Spinal cord (tissue), 10 donors: Measurements from ENCODE around the gene PLXNA4. TPM values are rescaled to one million over a fixed set of nuclear protein-coding genes. Genes with fewer than 3 reads are reported as not detected.
"Not testable (repeated sequence)": the region's sequence is repeated elsewhere in the genome, so short reads cannot be mapped to it uniquely, and the experiment has no call there.

ENCODE experiments used
- DNase-seq, 6 donors: peaks; one replicate each; pipeline versions ENCODE4 v3.0.0 to v3.0.0-alpha.2; 2013 to 2015; ENCODE audit warnings: low spot score in 6 of 6, low read depth in 4 of 6
- H3K27ac ChIP-seq: one replicate; pipeline ENCODE4 v1.5.1; 2013; ENCODE audit warnings: low read depth, low read length, control low read depth
- H3K27me3 ChIP-seq: one replicate; pipeline ENCODE4 v1.6.1; 2013; ENCODE audit warnings: low read length; ENCODE audit not compliant: control insufficient read depth, insufficient read depth
- H3K36me3 ChIP-seq: one replicate; pipeline ENCODE4 v1.6.1; 2013; ENCODE audit warnings: low read length; ENCODE audit not compliant: control insufficient read depth, insufficient read depth
- H3K4me1 ChIP-seq: one replicate; pipeline ENCODE4 v1.6.1; 2013; ENCODE audit warnings: low read length; ENCODE audit not compliant: control insufficient read depth, insufficient read depth
- H3K4me3 ChIP-seq: one replicate; pipeline ENCODE4 v1.5.1; 2013; ENCODE audit warnings: low read depth, low read length, control low read depth
- H3K9me3 ChIP-seq: one replicate; pipeline ENCODE4 v1.6.1; 2013; ENCODE audit warnings: low read length; ENCODE audit not compliant: control insufficient read depth, insufficient read depth
- WGBS: methylation state at CpG from one replicate; pipeline ENCODE4 v1.1.5; 2013; ENCODE audit warnings: missing lambda C conversion rate; ENCODE audit not compliant: insufficient coverage; 5-methylcytosine and 5-hydroxymethylcytosine counted together
- polyA plus RNA-seq, 2 donors: library from polyadenylated mRNA; unstranded; fragments of 120-200 nt; gene quantifications; one replicate each; pipeline ENCODE4 v1.2.1, GENCODE V29; 2013; ENCODE audit not compliant: insufficient read length in 2 of 2
- total RNA-seq, 2 donors: library from RNA; depleted of rRNA in 1 of 2; stranded (reverse); fragments of 120-200 nt in 1 of 2; fragments of >200 nt in 1 of 2; gene quantifications; one replicate each; pipeline versions ENCODE4 v1.2.3 to v1.2.4, GENCODE V29; 2013 to 2014
- donor health status: healthy.

Gene PLXNA4
- total and polyA plus RNA-seq, 4 donors: 13.8 to 29.7 (median 23.2) TPM

DNA sequence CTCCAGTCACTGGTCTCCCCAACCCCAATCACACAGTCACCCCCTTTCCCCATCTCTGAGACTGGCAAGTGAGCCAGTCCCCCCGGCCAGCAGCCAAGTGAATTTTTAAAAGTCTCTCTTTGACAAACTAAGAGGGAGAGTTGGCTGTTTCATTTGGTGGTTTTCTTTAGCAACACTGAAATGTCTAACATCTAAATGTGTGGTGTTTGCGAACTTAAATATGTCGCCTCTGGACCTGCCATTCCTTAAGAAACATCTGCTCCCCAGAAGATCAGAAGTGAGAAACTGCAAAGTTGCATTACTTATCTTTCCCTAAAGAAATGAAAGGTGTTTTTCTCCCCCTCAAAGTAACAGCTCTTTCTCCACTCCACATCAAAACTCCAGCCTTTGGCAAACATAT is 34.7 kb upstream of the PLXNA4 start:
- Histone ChIP-seq H3K27ac (no peak overlapping the region), H3K9me3 (no peaks in the 10 kb centered on the region), H3K4me3 (no peak overlapping the region), H3K36me3 (no peaks in the 10 kb centered on the region), H3K27me3 (no peaks in the 10 kb centered on the region), H3K4me1 (peaks cover 20% of the 10 kb centered on the region)
- no peak for DNase-seq
- no CpG with 5 or more reads among the region's 3 CpGs for WGBS

DNA sequence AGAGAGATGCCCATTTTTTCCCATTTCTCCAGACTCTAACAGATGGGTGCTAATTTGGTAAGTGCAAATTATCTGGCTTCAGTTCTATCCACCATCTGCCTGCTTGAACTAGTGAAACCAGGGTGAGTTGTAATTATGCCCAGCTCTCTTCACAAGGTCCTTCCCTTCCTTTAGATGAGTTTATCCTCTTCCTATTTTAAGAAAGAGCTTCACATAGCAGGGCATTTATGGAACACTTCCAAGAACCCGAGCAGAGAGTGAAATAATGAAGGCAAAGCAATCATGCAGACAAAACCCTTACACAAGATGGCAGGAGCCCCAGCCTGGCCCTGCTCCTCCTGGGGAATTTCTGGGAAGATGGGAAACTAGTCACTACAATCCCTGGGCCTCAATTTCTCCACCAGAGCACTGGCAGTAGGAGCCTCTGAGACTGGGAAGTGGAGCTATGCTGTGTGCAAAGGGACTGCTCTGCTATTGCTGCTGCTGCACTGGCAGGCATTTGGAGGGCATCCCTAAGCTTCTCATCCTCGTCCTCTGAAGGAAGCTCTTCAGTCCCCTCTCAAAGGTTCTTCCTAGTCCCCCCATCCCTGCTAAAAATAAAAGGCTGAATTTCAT is 33.7 kb upstream of the PLXNA4 start:
- no peak overlapping the region for H3K4me3 ChIP-seq
- H3K27ac ChIP-seq: no peak overlapping the region
- peak in 3 of 6 donors; percentile 7 to 88 (median 37) for DNase-seq
- 67% methylated on average over 1 of the region's 2 CpGs for whole genome bisulfite sequencing
- no peaks in the 10 kb centered on the region for H3K36me3 ChIP-seq
- H3K27me3 ChIP-seq: no peaks in the 10 kb centered on the region
- H3K4me1 ChIP-seq: peaks cover 13% of the 10 kb centered on the region
- no peaks in the 10 kb centered on the region for H3K9me3 ChIP-seq

DNA sequence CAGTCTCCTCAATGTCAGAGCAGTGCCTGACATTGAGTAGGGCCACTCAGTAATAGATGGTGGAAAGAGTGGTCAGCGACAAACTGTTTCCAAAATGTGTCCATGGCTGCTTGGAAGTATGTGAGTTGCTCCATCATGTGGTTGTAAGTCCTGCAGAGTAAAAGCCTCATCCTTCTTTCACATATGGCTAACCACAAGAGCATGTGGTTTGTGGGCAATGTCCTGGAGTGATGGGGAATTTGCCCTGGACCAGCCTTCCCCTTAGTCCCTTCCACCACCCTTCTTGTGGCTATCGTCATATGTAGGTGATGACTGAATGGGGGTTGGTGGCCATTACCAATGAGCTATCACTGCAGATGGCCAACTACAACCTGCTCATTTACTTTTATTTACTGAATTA is 33.0 kb upstream of the PLXNA4 start:
- H3K27ac ChIP-seq: no peak overlapping the region
- no peaks in the 10 kb centered on the region for H3K27me3 ChIP-seq
- H3K4me1 ChIP-seq: peaks cover 6% of the 10 kb centered on the region
- DNase-seq: no peak
- H3K4me3 ChIP-seq: no peak overlapping the region
- WGBS: no CpG with 5 or more reads among the region's 2 CpGs
- no peaks in the 10 kb centered on the region for H3K9me3 ChIP-seq
- no peaks in the 10 kb centered on the region for H3K36me3 ChIP-seq

DNA sequence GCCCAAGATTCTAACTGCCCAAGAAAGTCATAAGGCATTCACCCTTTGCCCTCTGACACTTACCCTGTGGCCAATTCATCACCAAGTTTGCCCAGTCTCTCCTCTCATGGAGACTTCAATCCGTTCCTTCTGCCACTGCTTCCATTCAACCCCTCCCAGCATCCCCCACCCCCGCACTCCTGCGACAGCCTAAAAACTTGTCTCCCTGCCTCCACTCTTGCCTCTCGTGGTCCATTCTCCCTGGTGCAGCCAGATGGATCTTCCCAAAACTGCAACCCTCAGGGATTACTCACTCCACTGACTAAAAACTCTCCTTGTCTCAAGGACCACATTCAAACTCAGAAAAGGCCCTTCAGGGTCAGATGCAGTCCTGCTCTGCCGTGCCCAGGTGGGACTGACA is 32.3 kb upstream of the PLXNA4 start:
- peaks cover 4% of the 10 kb centered on the region for H3K4me1 ChIP-seq
- 87% methylated on average over 5 of the region's 5 CpGs for WGBS
- no peak for DNase-seq
- no peak overlapping the region for H3K4me3 ChIP-seq
- H3K27me3 ChIP-seq: no peaks in the 10 kb centered on the region
- no peaks in the 10 kb centered on the region for H3K36me3 ChIP-seq
- H3K27ac ChIP-seq: no peak overlapping the region
- no peaks in the 10 kb centered on the region for H3K9me3 ChIP-seq

DNA sequence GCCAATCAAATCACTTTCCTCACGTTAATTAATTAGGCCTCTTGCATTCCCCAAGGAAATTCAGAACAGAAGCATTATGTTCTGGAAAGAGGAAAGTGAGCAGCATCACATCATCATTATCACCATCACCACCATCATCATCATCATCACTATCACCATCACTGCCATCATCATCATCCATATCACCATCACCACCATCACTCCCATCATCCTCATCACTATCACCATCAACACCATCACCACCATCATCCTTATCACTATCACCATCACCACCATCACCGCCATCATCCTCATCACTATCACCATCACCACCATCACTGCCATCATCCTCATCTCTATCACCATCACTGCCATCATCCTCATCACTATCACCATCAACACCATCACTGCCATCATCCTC is 31.4 kb upstream of the PLXNA4 start:
- peaks cover 4% of the 10 kb centered on the region for H3K4me1 ChIP-seq
- H3K36me3 ChIP-seq: no peaks in the 10 kb centered on the region
- no peak for DNase-seq
- H3K9me3 ChIP-seq: no peaks in the 10 kb centered on the region
- H3K27me3 ChIP-seq: no peaks in the 10 kb centered on the region
- no peak overlapping the region for H3K27ac ChIP-seq
- no peak overlapping the region for H3K4me3 ChIP-seq
- 70% methylated on average over 1 of the region's 2 CpGs for WGBS

DNA sequence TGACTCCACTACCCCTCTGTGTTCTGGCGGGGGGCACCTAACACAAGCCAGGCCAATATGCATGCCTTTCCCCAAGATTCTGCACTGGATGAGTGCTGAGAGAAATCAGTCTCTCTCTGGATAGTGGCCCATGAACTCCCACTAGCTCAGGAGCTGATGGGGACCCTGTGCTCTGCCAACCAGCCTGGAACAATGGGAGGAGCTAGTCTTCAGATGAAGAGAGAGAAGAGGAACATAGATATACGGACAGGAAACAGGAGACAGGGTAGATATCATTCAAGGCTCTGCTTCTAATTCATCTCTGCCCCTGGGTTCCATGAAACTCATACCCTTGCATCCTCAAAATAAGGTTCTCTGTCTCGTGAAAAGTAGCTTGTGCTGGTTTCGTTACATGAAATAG is 27.9 kb upstream of the PLXNA4 start:
- no peak for DNase-seq
- WGBS: no CpG with 5 or more reads among the region's 4 CpGs
- H3K4me3 ChIP-seq: no peak overlapping the region

DNA sequence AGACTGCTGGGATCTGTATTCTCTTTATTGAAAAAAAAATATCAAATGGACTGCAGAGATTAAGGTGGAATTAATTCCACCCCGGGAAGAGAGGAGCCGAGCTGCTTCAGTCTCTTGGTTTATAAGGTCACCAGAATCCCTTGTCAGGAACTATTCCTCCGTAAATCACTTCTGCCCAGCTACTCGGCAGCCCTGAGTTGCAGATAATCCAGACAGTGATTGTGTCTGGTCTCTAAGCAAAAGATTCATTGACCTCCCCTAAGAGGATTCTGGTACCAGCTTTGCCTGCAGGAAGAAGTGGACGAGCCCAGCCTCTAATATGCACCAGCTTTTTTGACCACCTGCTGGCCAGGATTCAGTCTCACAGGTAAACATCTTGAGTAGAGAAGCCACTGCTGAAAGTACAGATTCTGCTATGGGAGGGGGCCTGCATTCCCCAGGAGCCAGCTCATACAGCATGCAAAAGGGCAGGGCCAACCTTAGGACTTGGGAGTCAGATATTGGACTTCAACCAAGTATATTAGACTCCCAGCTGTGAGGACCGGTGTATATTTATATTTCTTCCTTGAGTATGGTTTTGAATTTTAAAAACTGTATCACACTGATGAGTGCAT is 27.1 kb upstream of the PLXNA4 start:
- H3K27ac ChIP-seq: no peak overlapping the region
- 63% methylated on average over 5 of the region's 6 CpGs for WGBS
- no peaks in the 10 kb centered on the region for H3K9me3 ChIP-seq
- no peaks in the 10 kb centered on the region for H3K27me3 ChIP-seq
- DNase-seq: peak in 1 of 6 donors; percentile 17
- no peaks in the 10 kb centered on the region for H3K4me1 ChIP-seq
- no peak overlapping the region for H3K4me3 ChIP-seq
- no peaks in the 10 kb centered on the region for H3K36me3 ChIP-seq

More for the DNA sequence above, 27.9 kb upstream of the PLXNA4 start:
- no peaks in the 10 kb centered on the region for H3K27me3 ChIP-seq
- no peaks in the 10 kb centered on the region for H3K4me1 ChIP-seq
- no peak overlapping the region for H3K27ac ChIP-seq
- no peaks in the 10 kb centered on the region for H3K36me3 ChIP-seq
- H3K9me3 ChIP-seq: no peaks in the 10 kb centered on the region

DNA sequence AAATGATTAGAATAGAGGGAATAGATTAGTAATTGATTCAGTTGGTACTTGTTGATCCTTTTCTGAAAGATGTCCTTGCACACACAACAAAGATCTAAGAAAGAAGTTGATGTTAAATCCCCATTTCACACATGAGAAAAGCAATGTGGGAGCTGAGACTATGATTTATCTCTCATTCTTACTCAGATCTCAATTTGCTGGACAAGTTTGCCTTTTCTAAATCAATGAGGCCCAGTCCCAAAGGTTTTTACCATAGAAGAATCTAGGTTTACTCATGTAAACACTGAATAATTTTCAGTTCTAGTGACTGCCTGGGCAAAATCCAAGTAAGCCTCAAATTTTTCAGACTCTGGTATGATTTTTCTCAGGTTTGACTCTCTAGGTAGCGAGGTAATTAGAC is 25.5 kb upstream of the PLXNA4 start:
- 100% methylated on average over 1 of the region's 1 CpG for WGBS
- no peak for DNase-seq
- Histone ChIP-seq H3K27ac (no peak overlapping the region), H3K27me3 (no peaks in the 10 kb centered on the region), H3K36me3 (no peaks in the 10 kb centered on the region), H3K9me3 (no peaks in the 10 kb centered on the region), H3K4me1 (no peaks in the 10 kb centered on the region), H3K4me3 (no peak overlapping the region)

DNA sequence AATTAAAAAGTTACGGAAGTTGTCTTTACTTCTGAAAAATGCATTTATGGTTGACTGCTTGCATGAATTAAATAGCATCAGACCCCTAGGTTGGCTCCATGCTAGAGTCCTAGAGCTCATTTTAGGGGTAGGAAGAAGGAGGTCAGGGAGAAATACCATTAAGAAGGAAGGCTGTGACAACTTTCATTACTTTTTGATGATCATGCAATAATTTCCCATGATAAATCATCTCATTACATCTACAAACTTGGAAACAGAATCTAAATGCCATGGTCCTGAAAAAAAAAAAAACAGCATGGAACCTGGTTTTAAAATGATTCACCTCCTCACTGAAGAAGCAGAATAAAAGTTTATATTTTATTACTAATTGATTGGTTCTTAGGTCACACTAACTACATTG is 20.3 kb upstream of the PLXNA4 start:
- Histone ChIP-seq H3K4me1 (no peaks in the 10 kb centered on the region), H3K4me3 (no peak overlapping the region), H3K27me3 (no peaks in the 10 kb centered on the region), H3K27ac (no peak overlapping the region), H3K9me3 (no peaks in the 10 kb centered on the region), H3K36me3 (no peaks in the 10 kb centered on the region)
- DNase-seq: no peak
- 60% methylated on average over 1 of the region's 1 CpG for WGBS

DNA sequence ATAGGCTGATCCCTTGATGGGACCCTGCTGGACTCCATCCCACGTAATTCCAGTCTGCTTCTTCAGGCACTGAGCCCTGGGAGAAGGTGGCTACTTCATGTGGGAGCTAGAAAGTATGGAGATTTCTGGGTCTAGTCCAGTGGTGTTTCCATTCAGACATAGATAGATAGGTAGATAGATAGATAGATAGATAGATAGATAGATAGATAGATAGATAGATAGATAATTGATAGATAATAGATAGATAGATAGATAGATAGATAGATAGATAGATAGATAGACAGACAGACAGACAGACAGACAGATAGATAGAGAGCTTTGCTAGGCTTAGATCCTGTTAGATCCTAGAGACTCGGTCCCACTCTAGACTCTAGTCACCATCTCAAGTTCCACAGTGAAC is 18.5 kb upstream of the PLXNA4 start:
- not testable (repeated sequence) for DNase-seq, H3K27me3 ChIP-seq, H3K4me3 ChIP-seq, H3K9me3 ChIP-seq, H3K36me3 ChIP-seq, H3K4me1 ChIP-seq, H3K27ac ChIP-seq
- 100% methylated on average over 1 of the region's 2 CpGs for whole genome bisulfite sequencing
